Dendritic cell treated with granulocyte-macrophage colony-stimulating factor and Interleukin-4, amounts not matched to agents 40 ng/mL and 50 ng/mL, for 4 days (primary cell): ENCODE data around the gene BNIPL.

Experiments
- H3K27ac Mint-ChIP-seq: one replicate; pipeline ENCODE4 v1.8.0; 2022; ENCODE audit warnings: mild to moderate bottlenecking, mixed read lengths
- H3K27me3 Mint-ChIP-seq: one replicate; pipeline ENCODE4 v1.8.0; 2022; ENCODE audit warnings: mild to moderate bottlenecking, mixed read lengths
- H3K36me3 Mint-ChIP-seq: one replicate; pipeline ENCODE4 v1.8.0; 2022; ENCODE audit warnings: low read depth, mixed read lengths
- H3K4me1 Mint-ChIP-seq: one replicate; pipeline ENCODE4 v1.8.0; 2022; ENCODE audit warnings: low read depth, mixed read lengths
- H3K4me3 Mint-ChIP-seq: one replicate; pipeline ENCODE4 v1.8.0; 2022; ENCODE audit warnings: mild to moderate bottlenecking, moderate library complexity, mixed read lengths
- H3K9me3 Mint-ChIP-seq: one replicate; pipeline ENCODE4 v1.8.0; 2022; ENCODE audit warnings: mixed read lengths
- intact Hi-C: fragments of 100-400 bp; cut with micrococcal nuclease; formaldehyde crosslinking; loops from one replicate; pipeline ENCODE4 v1.15.0; 2022

BNIPL gene

GRCh38 chr1:151003180-151003579 lies 33.2 kb upstream of the BNIPL start:
- no peak overlapping the region for H3K4me3 Mint-ChIP-seq
- H3K27me3 Mint-ChIP-seq, result no peaks in the 10 kb centered on the region
- no peaks in the 10 kb centered on the region for H3K9me3 Mint-ChIP-seq
- H3K27ac Mint-ChIP-seq, result peak overlapping the region; percentile 62
- peaks cover 84% of the 10 kb centered on the region for H3K4me1 Mint-ChIP-seq
- peaks cover 31% of the 10 kb centered on the region for H3K36me3 Mint-ChIP-seq
- intact Hi-C loops, result no loop called here

GRCh38 chr1:151005729-151006319 lies 30.6 kb upstream of the BNIPL start:
- intact Hi-C loops, result no loop called here
- peak overlapping the region; percentile 98 for H3K27ac Mint-ChIP-seq
- peaks cover 87% of the 10 kb centered on the region for H3K4me1 Mint-ChIP-seq
- peaks cover 19% of the 10 kb centered on the region for H3K36me3 Mint-ChIP-seq
- H3K9me3 Mint-ChIP-seq, result no peaks in the 10 kb centered on the region
- H3K27me3 Mint-ChIP-seq, result no peaks in the 10 kb centered on the region
- peak overlapping the region; percentile 98 for H3K4me3 Mint-ChIP-seq

- H3K4me1 Mint-ChIP-seq, result peaks cover 85% of the 10 kb centered on the region
- no peaks in the 10 kb centered on the region for H3K9me3 Mint-ChIP-seq
- H3K27me3 Mint-ChIP-seq, result no peaks in the 10 kb centered on the region
- H3K4me3 Mint-ChIP-seq, result peak within 1 kb of the TSS; percentile 98
- H3K36me3 Mint-ChIP-seq, result peaks cover 18% of the 10 kb centered on the region
- intact Hi-C loops, result no loop called here
- peak within 1 kb of the TSS; percentile 98 for H3K27ac Mint-ChIP-seq
Measured at GRCh38 chr1:151006327-151007052, 29.9 kb upstream of the BNIPL start, which contains the start of gene MINDY1. Gene MINDY1 (minus strand): TSS chr1:151006902. CDS start chr1:151002617, 4,285 bp downstream.

- Mint-ChIP-seq H3K27me3 (no peaks in the 10 kb centered on the region), H3K4me1 (peaks cover 72% of the 10 kb centered on the region), H3K9me3 (no peaks in the 10 kb centered on the region), H3K4me3 (peak overlapping the region; percentile 98), H3K27ac (peak overlapping the region; percentile 98), H3K36me3 (peaks cover 25% of the 10 kb centered on the region)
- intact Hi-C loops, result no loop called here
Measured at GRCh38 chr1:151007853-151008243, 28.5 kb upstream of the BNIPL start.

GRCh38 chr1:151008244-151009205 lies 27.9 kb upstream of the BNIPL start, which contains the start of gene PRUNE1:
Gene PRUNE1 (plus strand): TSS chr1:151008449. CDS start chr1:151008633, 184 bp downstream.
- Mint-ChIP-seq H3K36me3 (peaks cover 31% of the 10 kb centered on the region), H3K4me1 (peaks cover 70% of the 10 kb centered on the region), H3K4me3 (peak within 1 kb of the TSS; percentile 98), H3K27me3 (no peaks in the 10 kb centered on the region), H3K9me3 (no peaks in the 10 kb centered on the region), H3K27ac (peak within 1 kb of the TSS; percentile 98)
- intact Hi-C loops, result no loop called here

- peak overlapping the region; percentile 98 for H3K4me3 Mint-ChIP-seq
- peaks cover 31% of the 10 kb centered on the region for H3K36me3 Mint-ChIP-seq
- no peaks in the 10 kb centered on the region for H3K9me3 Mint-ChIP-seq
- H3K27me3 Mint-ChIP-seq, result no peaks in the 10 kb centered on the region
- peak overlapping the region; percentile 98 for H3K27ac Mint-ChIP-seq
- intact Hi-C loops, result no loop called here
- H3K4me1 Mint-ChIP-seq, result peaks cover 66% of the 10 kb centered on the region
Measured at GRCh38 chr1:151009206-151009587, 27.2 kb upstream of the BNIPL start.

- intact Hi-C loops, result no loop called here
- no peaks in the 10 kb centered on the region for H3K27me3 Mint-ChIP-seq
- H3K9me3 Mint-ChIP-seq, result no peaks in the 10 kb centered on the region
- no peak overlapping the region for H3K27ac Mint-ChIP-seq
- H3K36me3 Mint-ChIP-seq, result peaks cover 31% of the 10 kb centered on the region
- H3K4me1 Mint-ChIP-seq, result peaks cover 60% of the 10 kb centered on the region
- H3K4me3 Mint-ChIP-seq, result peak overlapping the region; percentile 98
Measured at GRCh38 chr1:151009674-151010345, 26.6 kb upstream of the BNIPL start.

GRCh38 chr1:151010346-151010726 lies 26.1 kb upstream of the BNIPL start:
- intact Hi-C loops, result no loop called here
- Mint-ChIP-seq H3K27ac (no peak overlapping the region), H3K4me1 (peaks cover 54% of the 10 kb centered on the region), H3K27me3 (no peaks in the 10 kb centered on the region), H3K4me3 (no peak overlapping the region), H3K36me3 (peaks cover 31% of the 10 kb centered on the region), H3K9me3 (no peaks in the 10 kb centered on the region)

GRCh38 chr1:151011154-151011850 lies 25.1 kb upstream of the BNIPL start:
- H3K4me1 Mint-ChIP-seq, result peaks cover 45% of the 10 kb centered on the region
- no peak overlapping the region for H3K27ac Mint-ChIP-seq

GRCh38 chr1:151012684-151013471 lies 23.5 kb upstream of the BNIPL start:
- H3K27me3 Mint-ChIP-seq, result no peaks in the 10 kb centered on the region
- intact Hi-C loops, result no loop called here
- no peaks in the 10 kb centered on the region for H3K9me3 Mint-ChIP-seq
- H3K27ac Mint-ChIP-seq, result peak overlapping the region; percentile 4
- peaks cover 24% of the 10 kb centered on the region for H3K36me3 Mint-ChIP-seq
- no peak overlapping the region for H3K4me3 Mint-ChIP-seq
- peaks cover 29% of the 10 kb centered on the region for H3K4me1 Mint-ChIP-seq

More at GRCh38 chr1:151011154-151011850, 25.1 kb upstream of the BNIPL start:
- no peak overlapping the region for H3K4me3 Mint-ChIP-seq
- H3K36me3 Mint-ChIP-seq, result peaks cover 27% of the 10 kb centered on the region
- no peaks in the 10 kb centered on the region for H3K9me3 Mint-ChIP-seq
- H3K27me3 Mint-ChIP-seq, result no peaks in the 10 kb centered on the region
- intact Hi-C loops, result no loop called here

- Mint-ChIP-seq H3K36me3 (peaks cover 27% of the 10 kb centered on the region), H3K9me3 (no peaks in the 10 kb centered on the region), H3K27ac (peak overlapping the region; percentile 4), H3K4me3 (no peak overlapping the region), H3K4me1 (peaks cover 23% of the 10 kb centered on the region), H3K27me3 (no peaks in the 10 kb centered on the region)
- intact Hi-C loops, result no loop called here
Measured at GRCh38 chr1:151013518-151013917, 22.9 kb upstream of the BNIPL start.

- H3K27me3 Mint-ChIP-seq, result no peaks in the 10 kb centered on the region
- intact Hi-C loops, result loop anchor here (5.0 kb wide), 2 partner anchors 33 to 133 kb away; partner anchors contain the start of genes CDC42SE1 and TNFAIP8L2
- H3K27ac Mint-ChIP-seq, result no peak overlapping the region
- peaks cover 59% of the 10 kb centered on the region for H3K36me3 Mint-ChIP-seq
- no peak overlapping the region for H3K4me3 Mint-ChIP-seq
- peaks cover 7% of the 10 kb centered on the region for H3K4me1 Mint-ChIP-seq
- no peaks in the 10 kb centered on the region for H3K9me3 Mint-ChIP-seq
Measured at GRCh38 chr1:151024540-151025146, 11.7 kb upstream of the BNIPL start.
